LNCAP (cell line): Measurements from ENCODE around the gene MTARC1.

Experiments used
- TF ChIP-seq, protein P1 (sequence below): fragments of 450-650 bp; IDR thresholded peaks from 2 replicates; pipeline ENCODE4 v1.5.1; 2017; ENCODE audit warnings: mild to moderate bottlenecking

Gene MTARC1

GRCh38 chr1:220748936-220749335 lies 37.8 kb upstream of the MTARC1 start:
- TF ChIP-seq, protein P1, sequence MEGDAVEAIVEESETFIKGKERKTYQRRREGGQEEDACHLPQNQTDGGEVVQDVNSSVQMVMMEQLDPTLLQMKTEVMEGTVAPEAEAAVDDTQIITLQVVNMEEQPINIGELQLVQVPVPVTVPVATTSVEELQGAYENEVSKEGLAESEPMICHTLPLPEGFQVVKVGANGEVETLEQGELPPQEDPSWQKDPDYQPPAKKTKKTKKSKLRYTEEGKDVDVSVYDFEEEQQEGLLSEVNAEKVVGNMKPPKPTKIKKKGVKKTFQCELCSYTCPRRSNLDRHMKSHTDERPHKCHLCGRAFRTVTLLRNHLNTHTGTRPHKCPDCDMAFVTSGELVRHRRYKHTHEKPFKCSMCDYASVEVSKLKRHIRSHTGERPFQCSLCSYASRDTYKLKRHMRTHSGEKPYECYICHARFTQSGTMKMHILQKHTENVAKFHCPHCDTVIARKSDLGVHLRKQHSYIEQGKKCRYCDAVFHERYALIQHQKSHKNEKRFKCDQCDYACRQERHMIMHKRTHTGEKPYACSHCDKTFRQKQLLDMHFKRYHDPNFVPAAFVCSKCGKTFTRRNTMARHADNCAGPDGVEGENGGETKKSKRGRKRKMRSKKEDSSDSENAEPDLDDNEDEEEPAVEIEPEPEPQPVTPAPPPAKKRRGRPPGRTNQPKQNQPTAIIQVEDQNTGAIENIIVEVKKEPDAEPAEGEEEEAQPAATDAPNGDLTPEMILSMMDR, result no peak

DNA sequence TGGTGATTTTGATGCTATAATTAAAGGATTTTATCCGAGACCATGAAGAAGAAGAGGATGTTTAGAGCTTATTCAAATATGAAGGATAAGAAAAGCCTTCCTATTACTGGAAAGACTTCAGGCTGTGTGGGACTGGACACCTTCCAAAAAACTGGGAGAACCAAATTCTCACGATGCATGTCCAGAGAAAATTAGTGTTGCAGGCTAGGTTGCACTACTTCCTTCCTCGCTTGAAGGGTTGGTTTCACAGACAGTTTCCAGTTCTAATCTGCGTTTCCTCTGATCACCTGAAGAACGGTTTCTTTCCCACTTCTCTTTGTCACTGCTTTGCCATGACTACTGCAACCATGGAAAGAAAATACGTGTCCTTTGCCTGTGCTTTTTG lies 36.6 kb upstream of the MTARC1 start:
- TF ChIP-seq, protein P1, result no peak

DNA sequence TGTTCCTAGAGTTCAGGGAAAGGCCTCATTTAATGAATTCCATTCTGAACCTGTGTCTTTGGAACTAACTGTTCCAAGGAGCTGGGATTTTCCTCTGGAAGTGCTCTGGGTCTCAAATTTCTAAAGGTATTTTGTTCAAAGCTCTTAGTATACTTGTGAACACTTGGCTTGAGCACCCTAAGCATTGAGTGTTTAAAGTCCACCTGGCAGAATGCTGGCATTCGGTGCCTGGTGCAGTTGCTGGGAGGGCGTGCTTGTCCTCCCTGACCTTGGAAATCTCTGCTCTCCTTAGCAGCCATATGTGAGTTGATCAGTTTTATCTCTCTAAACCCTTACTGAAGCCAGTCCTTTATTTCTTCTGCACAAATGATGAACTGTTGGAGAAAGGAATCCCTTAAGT lies 35.6 kb upstream of the MTARC1 start:
- TF ChIP-seq, protein P1, result no peak

DNA sequence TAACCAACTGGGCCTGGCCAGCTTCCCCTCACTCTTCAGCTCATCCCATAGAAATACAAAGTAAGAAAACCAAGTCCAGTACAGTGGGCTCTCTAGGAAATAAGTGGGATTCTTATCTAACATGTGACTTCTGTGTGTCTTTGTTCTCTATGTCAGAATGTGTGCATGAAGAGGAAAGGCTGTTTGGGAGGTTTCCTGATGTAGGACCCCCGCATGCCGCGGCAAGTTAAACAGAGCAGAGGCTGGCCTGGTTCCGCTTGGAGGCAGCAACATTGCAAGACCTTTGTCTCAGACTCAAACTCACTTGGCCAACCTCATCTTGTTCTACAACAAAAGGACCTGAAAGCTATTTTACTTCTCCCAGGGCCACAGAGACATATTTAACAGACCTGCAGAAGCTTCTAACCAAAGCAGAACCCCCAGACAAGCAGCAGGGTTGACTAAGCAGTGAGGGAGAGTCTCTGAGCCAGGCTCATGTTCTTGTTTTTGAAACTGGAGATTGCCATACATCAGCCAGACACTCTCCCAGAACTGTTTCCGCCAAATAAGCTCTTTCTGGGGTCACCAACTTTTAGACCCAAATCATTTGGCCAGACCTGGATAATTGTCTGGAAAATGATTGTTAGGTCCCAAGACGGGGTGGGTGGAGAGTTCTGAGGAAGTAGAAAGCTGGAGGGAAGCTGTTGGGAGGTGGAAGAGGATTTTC lies 32.3 kb upstream of the MTARC1 start:
- TF ChIP-seq, protein P1, result no peak

DNA sequence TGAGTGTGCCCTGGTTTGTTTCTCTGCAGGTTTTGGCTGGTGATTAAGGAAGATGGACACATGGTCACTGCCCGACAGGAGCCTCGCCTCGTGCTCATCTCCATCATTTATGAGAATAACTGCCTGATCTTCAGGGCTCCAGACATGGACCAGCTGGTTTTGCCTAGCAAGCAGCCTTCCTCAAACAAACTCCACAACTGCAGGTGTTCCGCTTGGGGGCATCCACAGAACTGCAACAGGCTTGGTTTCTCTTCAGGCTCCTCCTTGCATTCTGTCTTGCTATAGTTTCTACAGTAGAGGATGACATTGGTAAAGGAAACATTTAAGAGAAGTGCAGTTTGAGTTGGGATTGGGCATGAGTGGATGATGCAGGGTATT lies 31.8 kb upstream of the MTARC1 start:
- TF ChIP-seq, protein P1, result no peak

- TF ChIP-seq, protein P1, result no peak
Measured at GRCh38 chr1:220755309-220755708, 31.4 kb upstream of the MTARC1 start.

- TF ChIP-seq, protein P1, result no peak
Measured at GRCh38 chr1:220757441-220757840, 29.3 kb upstream of the MTARC1 start.

- TF ChIP-seq, protein P1, result no peak
Measured at GRCh38 chr1:220759147-220759546, 27.6 kb upstream of the MTARC1 start.
